IMR-90 (cell line): ENCODE results near the gene RAD51B. TPM values are rescaled to one million over a fixed set of nuclear protein-coding genes. Genes with fewer than 3 reads are reported as not detected.
A peak's percentile ranks its signal among the peaks of the same experiment; 100 is the strongest.

Experiments used
- ATAC-seq: fragments of 200-7000 bp; cut with Tn5 transposase; 2 replicates; pipeline ENCODE4 v1.9.1; 2020; ENCODE audit warnings: low read depth, mild to moderate bottlenecking, moderate library complexity
- BruUV-seq: library from RNA; stranded (reverse); fragments of 400-500 nt; replicated peaks from 2 replicates; lab custom pipeline; 2021; lab: Mats Ljungman, UMichigan
- CTCF ChIA-PET: fragments of 300-600 bp; formaldehyde crosslinking; extraction: SDS; loops from one replicate; lab custom pipeline; 2021; ENCODE audit warnings: antibody characterized with exemption; lab: Yijun Ruan, JAX
- POLR2A ChIA-PET: fragments of 300-600 bp; sonication (Branson Sonifier 250); formaldehyde crosslinking; loops from one replicate; lab custom pipeline; 2022; ENCODE audit warnings: antibody characterized with exemption; ENCODE audit not compliant: unreplicated experiment; lab: Charles Lee
- DNase-seq: peaks from one replicate; pipeline ENCODE4 v3.0.0; 2013
- H2AFZ ChIP-seq: replicated peaks from 2 replicates; pipeline ENCODE3; 2013; ENCODE audit warnings: low read length, mild to moderate bottlenecking; ENCODE audit not compliant: poor library complexity
- H2AK5ac ChIP-seq: 2 replicates; pipeline ENCODE4 v1.6.1; 2013; ENCODE audit warnings: low read depth, low read length, inconsistent platforms
- H2AK9ac ChIP-seq: replicated peaks from 2 replicates; pipeline ENCODE3; 2013; ENCODE audit warnings: mild to moderate bottlenecking, low read depth, low read length, moderate library complexity; ENCODE audit not compliant: poor library complexity
- H2BK120ac ChIP-seq: 2 replicates; pipeline ENCODE4 v1.6.1; 2013; ENCODE audit warnings: low read depth, low read length, inconsistent platforms
- H2BK15ac ChIP-seq: 3 replicates; pipeline ENCODE4 v1.6.1; 2013; ENCODE audit warnings: low read depth, low read length, inconsistent platforms
- H2BK20ac ChIP-seq: 2 replicates; pipeline ENCODE4 v1.6.1; 2013; ENCODE audit warnings: low read depth, mild to moderate bottlenecking, inconsistent platforms, low read length, moderate library complexity
- H2BK5ac ChIP-seq: 2 replicates; pipeline ENCODE4 v1.6.1; 2013; ENCODE audit warnings: mild to moderate bottlenecking, low read depth, low read length, inconsistent platforms; ENCODE audit not compliant: poor library complexity, severe bottlenecking
- H3K14ac ChIP-seq: replicated peaks from 2 replicates; pipeline ENCODE4 v1.6.1; 2013; ENCODE audit warnings: low read depth, low read length, inconsistent platforms
- H3K18ac ChIP-seq: 2 replicates; pipeline ENCODE4 v1.6.1; 2013; ENCODE audit warnings: low read depth, low read length, control low read depth
- H3K23ac ChIP-seq: 2 replicates; pipeline ENCODE4 v1.6.1; 2013; ENCODE audit warnings: low read depth, low read length, inconsistent platforms
- H3K27ac ChIP-seq: 2 replicates; pipeline ENCODE4 v1.5.1; 2013; ENCODE audit warnings: mild to moderate bottlenecking, control low read depth, low read length; ENCODE audit not compliant: insufficient read depth
- H3K27me3 ChIP-seq: 2 replicates; pipeline ENCODE4 v1.6.1; 2013; ENCODE audit warnings: low read length; ENCODE audit not compliant: control insufficient read depth, insufficient read depth
- H3K36me3 ChIP-seq: 2 replicates; pipeline ENCODE4 v1.6.1; 2013; ENCODE audit warnings: low read length, mixed read lengths; ENCODE audit not compliant: control insufficient read depth, insufficient read depth
- H3K4ac ChIP-seq: 2 replicates; pipeline ENCODE4 v1.6.1; 2013; ENCODE audit warnings: low read depth, low read length, inconsistent platforms
- H3K4me1 ChIP-seq: 2 replicates; pipeline ENCODE4 v1.6.1; 2013; ENCODE audit warnings: low read length, mixed read lengths; ENCODE audit not compliant: control insufficient read depth, insufficient read depth
- H3K4me2 ChIP-seq: 2 replicates; pipeline ENCODE4 v1.6.1; 2013; ENCODE audit warnings: low read depth, mild to moderate bottlenecking, control low read depth, low read length, moderate library complexity
- H3K4me3 ChIP-seq: 2 replicates; pipeline ENCODE4 v1.5.1; 2013; ENCODE audit warnings: low read depth, mild to moderate bottlenecking, control low read depth, low read length, moderate library complexity; ENCODE audit not compliant: insufficient read depth
- H3K56ac ChIP-seq: 2 replicates; pipeline ENCODE4 v1.6.1; 2013; ENCODE audit warnings: low read length, inconsistent platforms; ENCODE audit not compliant: insufficient read depth; ENCODE audit errors: extremely low read depth
- H3K79me1 ChIP-seq, 2 experiments: 2 replicates each; pipeline ENCODE4 v1.6.1; 2013; ENCODE audit warnings: low read length in 2 of 2, inconsistent platforms in 1 of 2, low read depth in 1 of 2
- H3K9ac ChIP-seq: 2 replicates; pipeline ENCODE4 v1.6.1; 2013; ENCODE audit warnings: low read depth, low read length, control low read depth
- H3K9me1 ChIP-seq: 2 replicates; pipeline ENCODE4 v1.6.1; 2013; ENCODE audit warnings: low read length, inconsistent platforms; ENCODE audit not compliant: insufficient read depth
- H3K9me3 ChIP-seq: 2 replicates; pipeline ENCODE4 v1.6.1; 2013; ENCODE audit warnings: low read length; ENCODE audit not compliant: control insufficient read depth, insufficient read depth
- H4K20me1 ChIP-seq: 2 replicates; pipeline ENCODE4 v1.6.1; 2013; ENCODE audit warnings: low read length, inconsistent platforms; ENCODE audit not compliant: insufficient read depth
- H4K5ac ChIP-seq: 2 replicates; pipeline ENCODE4 v1.6.1; 2013; ENCODE audit warnings: mild to moderate bottlenecking, low read depth, low read length, control low read depth
- H4K8ac ChIP-seq, 2 experiments: 2 replicates each; pipeline ENCODE4 v1.6.1; 2013; ENCODE audit warnings: low read depth in 2 of 2, low read length in 2 of 2, control low read depth in 1 of 2, inconsistent platforms in 1 of 2
- H4K91ac ChIP-seq: 2 replicates; pipeline ENCODE4 v1.6.1; 2013; ENCODE audit warnings: low read depth, low read length, inconsistent platforms; ENCODE audit not compliant: insufficient read depth
- BHLHE40 ChIP-seq: fragments of 150-350 bp; IDR thresholded peaks from 2 replicates; pipeline ENCODE4 v1.6.1; 2016; ENCODE audit warnings: mild to moderate bottlenecking, low read depth, low read length
- CEBPB ChIP-seq: IDR thresholded peaks from 2 replicates; pipeline ENCODE4 v1.6.1; 2012; ENCODE audit warnings: low read depth, low read length, improper control_type of control experiment
- CHD1 ChIP-seq: IDR thresholded peaks from 2 replicates; pipeline ENCODE4 v1.6.1; 2012; ENCODE audit warnings: low read depth, low read length, improper control_type of control experiment
- FOS ChIP-seq: fragments of 150-350 bp; IDR thresholded peaks from 2 replicates; pipeline ENCODE4 v1.6.1; 2016; ENCODE audit warnings: low read depth, low read length
- MAFK ChIP-seq: IDR thresholded peaks from 2 replicates; pipeline ENCODE4 v1.6.1; 2012; ENCODE audit warnings: low read depth, low read length, improper control_type of control experiment
- MAZ ChIP-seq: IDR thresholded peaks from 2 replicates; pipeline ENCODE4 v1.6.1; 2012; ENCODE audit warnings: low read depth, mild to moderate bottlenecking, low read length, improper control_type of control experiment, moderate library complexity, borderline replicate concordance
- NFE2L2 ChIP-seq: fragments of 150-350 bp; IDR thresholded peaks from 2 replicates; pipeline ENCODE4 v1.6.1; 2016; ENCODE audit warnings: low read depth, mild to moderate bottlenecking, low read length
- POLR2A ChIP-seq: IDR thresholded peaks from 2 replicates; pipeline ENCODE4 v1.6.1; 2012; ENCODE audit warnings: mild to moderate bottlenecking, low read depth, low read length
- RAD21 ChIP-seq: IDR thresholded peaks from 2 replicates; pipeline ENCODE4 v1.6.1; 2012; ENCODE audit warnings: low read length, improper control_type of control experiment
- RCOR1 ChIP-seq: IDR thresholded peaks from 2 replicates; pipeline ENCODE4 v1.6.1; 2012; ENCODE audit warnings: mild to moderate bottlenecking, low read length, improper control_type of control experiment; ENCODE audit not compliant: insufficient replicate concordance
- RFX5 ChIP-seq: IDR thresholded peaks from 2 replicates; pipeline ENCODE4 v1.8.0; 2012; ENCODE audit warnings: low read depth, mild to moderate bottlenecking, low read length, moderate library complexity
- SMC3 ChIP-seq: fragments of 150-350 bp; IDR thresholded peaks from 2 replicates; pipeline ENCODE4 v1.6.1; 2016; ENCODE audit warnings: low read depth, mild to moderate bottlenecking, antibody characterized with exemption, low read length, moderate library complexity
- USF2 ChIP-seq: fragments of 150-350 bp; IDR thresholded peaks from 2 replicates; pipeline ENCODE4 v1.6.1; 2017; ENCODE audit warnings: mild to moderate bottlenecking, antibody characterized with exemption, low read length, low read depth
- WGBS, 2 experiments: methylation state at CpG; one replicate each; pipeline versions ENCODE4 v1.1.5 to v1.1.7; 2013; ENCODE audit warnings: missing lambda C conversion rate in 2 of 2; ENCODE audit not compliant: insufficient read length in 1 of 2; ENCODE audit errors: extremely low coverage in 2 of 2; 5-methylcytosine and 5-hydroxymethylcytosine counted together
- dilution Hi-C: fragments of 300-500 bp; cut with HindIII; formaldehyde crosslinking; loops from one replicate; pipeline ENCODE4 v1.14.3; 2018; ENCODE audit warnings: low sequenced_read_pairs; ENCODE audit not compliant: unreplicated experiment
- in situ Hi-C: fragments of 300-500 bp; cut with MboI; formaldehyde crosslinking; loops from 3 replicates; pipeline ENCODE4 v1.14.3; 2019; ENCODE audit warnings: low sequenced_read_pairs, inconsistent platforms, mixed read lengths
- intact Hi-C: fragments of 100-400 bp; cut with micrococcal nuclease; formaldehyde crosslinking; loops from 2 replicates; pipeline ENCODE4 v1.10.0; 2022
- polyA plus RNA-seq, 3 experiments: library from polyadenylated mRNA; depleted of rRNA; stranded (reverse); fragments of >200 nt; gene quantifications; 2 replicates each; pipeline ENCODE4 v1.2.3, GENCODE V29; 2012; ENCODE audit warnings: low replicate concordance in 1 of 3
- total RNA-seq: library from RNA; depleted of rRNA; stranded (reverse); fragments of >200 nt; gene quantifications from 2 replicates; pipeline ENCODE4 v1.2.3, GENCODE V29; 2012

Gene RAD51B
- total and polyA plus RNA-seq, 2 of the 4 experiments (the other 2 are of a cell fraction) = 5.1 to 18.8 TPM

- no peak overlapping the region for H3K4me3 ChIP-seq
- H3K14ac ChIP-seq = peak overlapping the region; percentile 90
- H3K27me3 ChIP-seq = no peaks in the 10 kb centered on the region
- H3K9me1 ChIP-seq = peaks cover 10% of the 10 kb centered on the region
- H3K18ac ChIP-seq = peak overlapping the region; percentile 92
- peak; percentile 99 for DNase-seq
- peak overlapping the region; percentile 79 for H3K23ac ChIP-seq
- peak overlapping the region; percentile 98 for H2BK5ac ChIP-seq
- peak overlapping the region; percentile 68 for H3K56ac ChIP-seq
- H3K79me1 ChIP-seq = no peaks in the 10 kb centered on the region
- no peak overlapping the region for H3K9ac ChIP-seq
- peak; percentile 73 for ATAC-seq
- peak overlapping the region; percentile 93; the same call in 1 of the 2 replicates for H4K5ac ChIP-seq
- H4K20me1 ChIP-seq = no peaks in the 10 kb centered on the region
- BruUV-seq = no TSS peak
- peak overlapping the region; percentile 51; the same call in 1 of the 2 replicates for H3K4me2 ChIP-seq
- no peak overlapping the region for H2AK9ac ChIP-seq
- H4K8ac ChIP-seq = peak overlapping the region; percentile 41 to 91; a peak in 3 of 4 replicates
- H2BK15ac ChIP-seq = peak overlapping the region; percentile 47; the same call in 2 of the 3 replicates
- POLR2A ChIA-PET = no interaction called here
- H3K4me1 ChIP-seq = peaks cover 20% of the 10 kb centered on the region
- dilution Hi-C loops = no loop called here
- H3K4ac ChIP-seq = peak overlapping the region; percentile 89
- H2BK20ac ChIP-seq = peak overlapping the region; percentile 89
- intact Hi-C loops = loop anchor here (10.0 kb wide), 1 partner anchor 655 kb away; the partner anchor contains the start of gene ZFP36L1
- H3K9me3 ChIP-seq = no peaks in the 10 kb centered on the region
- CTCF ChIA-PET = interaction anchor here (0.5 kb wide), 1 partner anchor 35 kb away, joined by 4 read pairs; no protein-coding TSS in a partner anchor
- peak; percentile 12; the same call in 1 of the 2 replicates for TF ChIP-seq RAD21
- TF ChIP-seq MAFK = peak; percentile 76
- no peak for TF ChIP-seq RFX5
- 0 out of 2 replicates have a peak, but pooled peaks have one; percentile 23 for TF ChIP-seq BHLHE40
- TF ChIP-seq POLR2A = no peak; the same call in 1 of the 2 replicates
- TF ChIP-seq CHD1 = no peak
- TF ChIP-seq CEBPB = peak; percentile 55
- peak; percentile 93 for TF ChIP-seq RCOR1
- TF ChIP-seq FOS = peak; percentile 90
- TF ChIP-seq MAZ = no peak
- TF ChIP-seq SMC3 = no peak; the same call in 1 of the 2 replicates
- peak; percentile 73 for TF ChIP-seq NFE2L2
- TF ChIP-seq USF2 = no peak
- peak overlapping the region; percentile 84 for H4K91ac ChIP-seq
- peak overlapping the region; percentile 53 for H3K27ac ChIP-seq
- peak overlapping the region; percentile 78; the same call in 1 of the 2 replicates for H2AK5ac ChIP-seq
- H2BK120ac ChIP-seq = peak overlapping the region; percentile 89
- no CpG with 5 or more reads among the region's 3 CpGs for WGBS, 2 experiments
- H3K36me3 ChIP-seq = no peaks in the 10 kb centered on the region
- in situ Hi-C loops = no loop called here
- no peak overlapping the region for H2AFZ ChIP-seq
Observed at GRCh38 chr14:68140076-68140741, 320.6 kb downstream of the RAD51B start.
